Left ventricle myocardium inferior (tissue), 1 donor: ENCODE measurements around the gene GRB2. TPM values are rescaled to one million over a fixed set of nuclear protein-coding genes. Genes with fewer than 3 reads are reported as not detected.

ENCODE experiments used
- DNase-seq: peaks from one replicate; pipeline ENCODE4 v3.0.0-alpha.2; 2020
- H3K27ac ChIP-seq: fragments of 200-600 bp; replicated peaks from 2 replicates; pipeline ENCODE4 v1.8.0; 2021
- H3K27me3 ChIP-seq: fragments of 200-600 bp; 2 replicates; pipeline ENCODE4 v1.8.0; 2021; ENCODE audit warnings: low read depth
- H3K36me3 ChIP-seq: fragments of 200-600 bp; 2 replicates; pipeline ENCODE4 v1.8.0; 2021
- H3K4me1 ChIP-seq: fragments of 200-600 bp; 2 replicates; pipeline ENCODE4 v1.8.0; 2021
- H3K4me3 ChIP-seq: fragments of 200-600 bp; 2 replicates; pipeline ENCODE4 v1.8.0; 2021; ENCODE audit warnings: mild to moderate bottlenecking, moderate library complexity
- H3K9me3 ChIP-seq: fragments of 200-600 bp; replicated peaks from 2 replicates; pipeline ENCODE4 v1.8.0; 2021
- CTCF ChIP-seq: fragments of 200-600 bp; IDR thresholded peaks from 2 replicates; pipeline ENCODE4 v1.8.0; 2021; ENCODE audit warnings: antibody characterized with exemption, mild to moderate bottlenecking, borderline replicate concordance
- intact Hi-C: fragments of 100-400 bp; cut with micrococcal nuclease; formaldehyde crosslinking; loops from one replicate; pipeline ENCODE4 v1.11.0; 2022
- total RNA-seq: library from RNA; stranded (reverse); fragmentation: NEBNext Ultra II Directional; extraction: Animal tissue kit (Norgen Biotek cat#: 25700); gene quantifications from one replicate; pipeline ENCODE4 v1.2.1, GENCODE V29; 2021
- donor health status: DM: no; HTN: yes; CAD: no; lungs with severe emphysema.

Gene GRB2
- total RNA-seq, 1 donor from 2014 or later, result 42.2 TPM

DNA sequence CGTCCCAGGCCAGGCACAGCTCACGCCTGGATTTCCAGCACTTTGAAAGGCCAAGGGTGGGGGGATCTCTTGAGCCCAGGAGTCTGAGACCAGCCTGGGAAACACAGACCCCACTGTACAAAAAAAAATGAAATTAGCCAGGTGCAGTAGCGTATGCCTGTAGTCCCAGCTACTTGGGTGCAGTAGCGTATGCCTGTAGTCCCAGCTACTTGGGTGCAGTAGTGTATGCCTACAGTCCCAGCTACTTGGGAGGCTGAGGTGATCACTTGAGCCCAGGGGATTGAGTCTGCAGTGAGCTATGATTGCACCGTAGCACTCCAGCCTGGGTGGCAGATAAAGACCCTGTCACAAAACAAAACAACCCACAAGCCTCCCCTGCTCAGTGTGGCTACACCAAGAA, 89.2 kb downstream of the GRB2 start:
- H3K4me3 ChIP-seq, result no peak overlapping the region
- no peaks in the 10 kb centered on the region for H3K9me3 ChIP-seq
- peaks cover 32% of the 10 kb centered on the region for H3K36me3 ChIP-seq
- TF ChIP-seq CTCF, result no peak
- H3K27me3 ChIP-seq, result no peaks in the 10 kb centered on the region
- H3K4me1 ChIP-seq, result peaks cover 4% of the 10 kb centered on the region
- no peak overlapping the region for H3K27ac ChIP-seq
- no peak for DNase-seq
- intact Hi-C loops, result no loop called here

GRCh38 chr17:75315541-75316243, 89.8 kb downstream of the GRB2 start:
- TF ChIP-seq CTCF, result no peak
- no peaks in the 10 kb centered on the region for H3K27me3 ChIP-seq
- intact Hi-C loops, result no loop called here
- no peak overlapping the region for H3K4me3 ChIP-seq
- H3K27ac ChIP-seq, result no peak overlapping the region
- DNase-seq, result no peak
- H3K9me3 ChIP-seq, result no peaks in the 10 kb centered on the region
- H3K36me3 ChIP-seq, result peaks cover 28% of the 10 kb centered on the region
- H3K4me1 ChIP-seq, result peaks cover 4% of the 10 kb centered on the region

DNA sequence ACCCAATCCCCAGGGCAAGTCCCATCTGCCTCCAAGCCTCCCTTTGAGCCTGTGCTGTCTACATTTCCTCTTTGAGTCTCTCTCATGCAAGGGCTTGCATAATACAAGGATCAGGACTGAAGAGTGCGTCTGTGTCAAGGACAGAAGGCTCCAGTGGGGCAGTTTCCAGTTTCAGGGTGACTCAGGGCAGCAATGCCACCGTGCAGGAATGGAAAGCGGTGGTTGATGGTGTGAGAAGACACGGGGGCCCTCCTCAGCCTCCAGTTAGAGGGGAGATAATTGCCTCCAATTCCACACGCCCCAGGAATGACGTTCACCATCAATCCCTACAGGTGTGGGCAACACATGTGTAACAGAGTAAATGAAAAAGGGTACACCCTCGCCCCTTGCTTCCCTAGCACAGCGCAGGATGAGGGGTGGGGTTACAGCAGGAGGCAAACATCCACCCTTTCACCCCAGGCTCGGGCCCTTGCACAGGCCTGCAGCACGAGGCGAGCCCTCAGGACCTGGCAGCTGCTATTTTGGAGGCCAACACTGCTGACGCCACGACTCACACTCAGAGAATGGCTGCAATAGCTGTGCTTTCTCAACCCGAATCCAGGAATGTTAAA, 91.4 kb downstream of the GRB2 start:
- Histone ChIP-seq H3K36me3 (peaks cover 15% of the 10 kb centered on the region), H3K9me3 (no peaks in the 10 kb centered on the region), H3K4me3 (no peak overlapping the region), H3K4me1 (peaks cover 6% of the 10 kb centered on the region), H3K27ac (peak overlapping the region; percentile 41), H3K27me3 (no peaks in the 10 kb centered on the region)
- TF ChIP-seq CTCF, result no peak
- intact Hi-C loops, result no loop called here
- DNase-seq, result no peak

DNA sequence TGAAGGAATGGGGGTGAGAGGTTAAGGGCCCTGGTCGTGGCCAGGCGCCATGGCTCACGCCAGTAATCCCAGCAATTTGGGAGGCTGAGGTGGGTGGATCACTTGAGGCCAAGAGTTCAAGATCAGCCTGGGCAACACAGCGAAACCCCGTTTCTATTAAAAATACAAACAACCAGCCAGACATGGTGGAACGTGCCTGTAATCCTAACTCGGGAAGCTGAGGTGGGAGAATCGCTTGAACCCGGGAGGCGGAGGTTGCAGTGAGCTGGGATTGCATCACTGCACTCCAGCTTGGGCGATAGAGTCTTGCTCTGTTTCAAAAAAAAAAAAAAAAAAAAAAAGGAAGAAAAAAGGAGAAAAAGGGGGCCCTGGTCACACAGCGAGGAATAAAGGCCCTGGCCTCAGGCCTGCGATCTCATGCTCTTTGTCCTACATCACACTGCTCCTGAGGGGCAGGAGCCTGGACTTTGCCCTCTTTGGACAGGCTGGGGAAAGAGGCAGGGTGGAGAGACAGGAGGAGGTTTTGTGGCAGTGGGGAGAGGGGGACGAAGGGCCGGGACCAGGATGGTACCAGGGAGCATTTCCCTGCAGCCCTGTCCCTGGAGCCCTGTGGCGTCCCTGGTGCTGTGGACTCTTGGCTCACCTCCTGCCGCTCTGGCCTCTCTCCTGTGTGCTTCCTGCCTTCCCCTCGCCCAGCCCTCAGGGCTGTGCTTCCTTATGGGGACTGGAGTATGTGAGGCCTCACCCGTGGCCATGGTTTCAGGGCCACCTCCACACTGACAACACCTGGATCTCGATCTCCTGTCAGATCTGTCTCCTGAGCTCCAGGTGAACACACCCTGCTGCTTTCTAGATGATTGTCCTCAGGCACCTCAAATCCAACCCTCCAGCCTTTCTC, 96.5 kb downstream of the GRB2 start:
- no peaks in the 10 kb centered on the region for H3K9me3 ChIP-seq
- H3K4me3 ChIP-seq, result no peak overlapping the region
- peak overlapping the region; percentile 51 for H3K27ac ChIP-seq
- H3K27me3 ChIP-seq, result no peaks in the 10 kb centered on the region
- H3K36me3 ChIP-seq, result no peaks in the 10 kb centered on the region
- DNase-seq, result peak; percentile 15
- TF ChIP-seq CTCF, result no peak
- intact Hi-C loops, result no loop called here
- H3K4me1 ChIP-seq, result peaks cover 3% of the 10 kb centered on the region

DNA sequence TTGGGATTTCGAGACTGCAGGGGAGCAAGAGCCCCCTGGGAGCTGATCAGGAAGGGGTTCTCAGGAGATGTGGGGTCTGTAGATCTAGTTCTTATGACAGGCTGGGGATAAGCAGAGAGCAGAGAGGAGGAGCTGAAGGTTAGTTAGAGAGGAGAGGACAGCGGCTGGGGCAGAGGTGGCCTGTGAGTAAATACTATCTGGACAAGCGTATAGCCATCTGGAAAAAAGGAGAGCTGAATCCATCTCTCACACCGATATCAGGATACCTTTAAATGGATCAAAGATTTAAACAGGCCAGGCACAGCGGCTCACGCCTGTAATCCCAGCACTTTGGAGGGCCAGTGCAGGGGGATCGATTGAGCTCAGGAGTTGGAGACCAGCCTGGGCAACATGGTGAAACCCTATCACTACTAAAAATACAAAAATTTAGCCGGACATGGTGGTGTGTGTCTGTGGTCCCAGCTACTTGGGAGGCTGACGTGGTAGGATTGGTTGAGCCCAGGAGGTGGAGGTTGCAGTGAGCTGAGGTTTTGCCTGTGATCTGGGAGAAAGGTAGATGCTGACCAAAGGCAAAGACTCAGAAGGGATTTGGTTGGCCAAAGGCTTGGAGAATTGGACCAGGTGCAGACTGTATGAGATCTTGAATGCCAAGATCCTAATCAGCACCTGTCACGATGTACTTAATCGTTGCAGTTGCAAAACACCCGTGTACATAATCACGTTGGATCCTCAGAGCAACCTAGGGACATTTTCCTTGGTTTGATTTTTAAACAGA, 97.3 kb downstream of the GRB2 start:
- Histone ChIP-seq H3K27ac (no peak overlapping the region), H3K4me1 (peaks cover 3% of the 10 kb centered on the region)
- intact Hi-C loops, result no loop called here

More for the DNA sequence above, 97.3 kb downstream of the GRB2 start:
- no peak for DNase-seq
- no peak for TF ChIP-seq CTCF
- Histone ChIP-seq H3K4me3 (no peak overlapping the region), H3K9me3 (no peaks in the 10 kb centered on the region), H3K36me3 (no peaks in the 10 kb centered on the region), H3K27me3 (no peaks in the 10 kb centered on the region)
